ENCODE data around the gene TIMP3. TPM values are rescaled to one million over a fixed set of nuclear protein-coding genes. Genes with fewer than 3 reads are reported as not detected.
"Not testable (repeated sequence)": the region's sequence is repeated elsewhere in the genome, so short reads cannot be mapped to it uniquely, and the experiment has no call there.

TIMP3 gene
- total RNA-seq, 1 experiment from 2014 or later, result 41.0 TPM

- DNase-seq (ENCODE audit: low read depth), result no peak
Measured at GRCh38 chr22:32853662-32854061, 52.2 kb downstream of the TIMP3 start.

GRCh38 chr22:32854351-32854804 lies 52.9 kb downstream of the TIMP3 start:
- DNase-seq (ENCODE audit: low read depth), result no peak

- no peak for DNase-seq (ENCODE audit: low read depth)
Measured at GRCh38 chr22:32855045-32855756, 53.7 kb downstream of the TIMP3 start.

GRCh38 chr22:32858121-32858703 lies 56.7 kb downstream of the TIMP3 start:
- DNase-seq (ENCODE audit: low read depth), result no peak

GRCh38 chr22:32858957-32859356 lies 57.5 kb downstream of the TIMP3 start:
- no peak for DNase-seq (ENCODE audit: low read depth)

GRCh38 chr22:32859743-32860142 lies 58.2 kb downstream of the TIMP3 start:
- no peak for DNase-seq (ENCODE audit: low read depth)

- no peak for DNase-seq (ENCODE audit: low read depth)
Measured at GRCh38 chr22:32861330-32861729, 59.8 kb downstream of the TIMP3 start.

- no peak for DNase-seq (ENCODE audit: low read depth)
Measured at GRCh38 chr22:32862083-32862482, 60.6 kb downstream of the TIMP3 start.

- DNase-seq (ENCODE audit: low read depth), result no peak
Measured at GRCh38 chr22:32862936-32863661, 61.6 kb downstream of the TIMP3 start.

GRCh38 chr22:32864041-32864440 lies 62.5 kb downstream of the TIMP3 start:
- no peak for DNase-seq (ENCODE audit: low read depth)

- no peak for DNase-seq (ENCODE audit: low read depth)
Measured at GRCh38 chr22:32864596-32864995, 63.1 kb downstream of the TIMP3 start.

- DNase-seq (ENCODE audit: low read depth), result no peak
Measured at GRCh38 chr22:32866953-32867352, 65.4 kb downstream of the TIMP3 start.

- no peak for DNase-seq (ENCODE audit: low read depth)
Measured at GRCh38 chr22:32868946-32869345, 67.4 kb downstream of the TIMP3 start.

- no peak for DNase-seq (ENCODE audit: low read depth)
Measured at GRCh38 chr22:32870474-32870873, 69.0 kb downstream of the TIMP3 start.

GRCh38 chr22:32873604-32874003 lies 72.1 kb downstream of the TIMP3 start:
- DNase-seq (ENCODE audit: low read depth), result not testable (repeated sequence)

- DNase-seq (ENCODE audit: low read depth), result no peak
Measured at GRCh38 chr22:32874385-32874784, 72.9 kb downstream of the TIMP3 start.

GRCh38 chr22:32874976-32875375 lies 73.5 kb downstream of the TIMP3 start:
- no peak for DNase-seq (ENCODE audit: low read depth)

GRCh38 chr22:32876516-32876915 lies 75.0 kb downstream of the TIMP3 start:
- no peak for DNase-seq (ENCODE audit: low read depth)

- DNase-seq (ENCODE audit: low read depth), result no peak
Measured at GRCh38 chr22:32877196-32877595, 75.7 kb downstream of the TIMP3 start.

- DNase-seq (ENCODE audit: low read depth), result no peak
Measured at GRCh38 chr22:32879550-32879949, 78.0 kb downstream of the TIMP3 start.

- DNase-seq (ENCODE audit: low read depth), result peak; percentile 56
Measured at GRCh38 chr22:32880061-32880460, 78.6 kb downstream of the TIMP3 start.

GRCh38 chr22:32880505-32880892 lies 79.0 kb downstream of the TIMP3 start:
- DNase-seq (ENCODE audit: low read depth), result no peak
